WI38 (cell line): ENCODE results near the gene HYDIN.

Source experiments
- H3K4me3 ChIP-seq: 2 replicates; pipeline ENCODE4 v1.5.1; 2011; ENCODE audit warnings: low read depth, mild to moderate bottlenecking, control low read depth, low read length
- CTCF ChIP-seq: IDR thresholded peaks from 2 replicates; pipeline ENCODE4 v1.5.1; 2012; ENCODE audit warnings: low read depth, mild to moderate bottlenecking, control low read depth, low read length

The HYDIN gene

GRCh38 chr16:71230122-71230845 lies at the start of gene HYDIN:
Gene HYDIN (minus strand): TSS chr16:71230722. CDS start chr16:71186895, 43,827 bp downstream.
- no peak for TF ChIP-seq CTCF

GRCh38 chr16:71276589-71277334 lies 46.2 kb upstream of the HYDIN start:
- H3K4me3 ChIP-seq: no peak overlapping the region
- TF ChIP-seq CTCF: no peak

More at GRCh38 chr16:71230122-71230845, at the start of gene HYDIN:
- no peak within 1 kb of the TSS for H3K4me3 ChIP-seq

- TF ChIP-seq CTCF: no peak
- H3K4me3 ChIP-seq: no peak overlapping the region
These were observed 42.9 kb upstream of the HYDIN start for GRCh38 chr16:71273384-71273783.

- no peak overlapping the region for H3K4me3 ChIP-seq
- TF ChIP-seq CTCF: no peak
These were observed 33.8 kb upstream of the HYDIN start for GRCh38 chr16:71264299-71264698.

GRCh38 chr16:71263582-71263981 lies 33.1 kb upstream of the HYDIN start:
- H3K4me3 ChIP-seq: no peak overlapping the region
- TF ChIP-seq CTCF: no peak

- no peak overlapping the region for H3K4me3 ChIP-seq
- TF ChIP-seq CTCF: no peak
These were observed 31.9 kb upstream of the HYDIN start for GRCh38 chr16:71262391-71262790.

- no peak for TF ChIP-seq CTCF
These were observed 30.5 kb upstream of the HYDIN start for GRCh38 chr16:71260995-71261394.

More at GRCh38 chr16:71260995-71261394, 30.5 kb upstream of the HYDIN start:
- H3K4me3 ChIP-seq: no peak overlapping the region
